Body of pancreas (tissue), 4 donors: Measurements from ENCODE around the gene NPBWR2. TPM values are rescaled to one million over a fixed set of nuclear protein-coding genes. Genes with fewer than 3 reads are reported as not detected.

Source experiments
- ATAC-seq: fragments of 150-250 bp; one replicate; pipeline ENCODE4 v1.9.1; 2016
- DNase-seq, 4 donors: peaks; one replicate each; pipeline ENCODE4 v3.0.0-alpha.2; 2019
- H3K27ac ChIP-seq, 4 donors: fragments of 200-600 bp; sonication (generic); 1 replicate in 3 of 4; 2 replicates in 1 of 4; pipeline versions ENCODE4 v1.5.1 to v1.6.1; 2016 to 2019; ENCODE audit warnings: mild to moderate bottlenecking in 1 of 4, mixed read lengths in 1 of 4, moderate library complexity in 1 of 4
- H3K27me3 ChIP-seq, 2 donors: fragments of 200-600 bp; sonication (generic); one replicate each; pipeline ENCODE4 v1.6.0; 2016; ENCODE audit warnings: mild to moderate bottlenecking in 1 of 2
- H3K36me3 ChIP-seq, 2 donors: fragments of 200-600 bp; sonication (generic); replicated peaks in 1 of 2; 2 replicates each; pipeline ENCODE4 v1.5.1; 2016; ENCODE audit warnings: low read depth in 2 of 2; ENCODE audit not compliant: insufficient read depth in 1 of 2
- H3K4me1 ChIP-seq: fragments of 200-600 bp; sonication (generic); one replicate; pipeline ENCODE4 v1.6.0; 2016
- H3K4me3 ChIP-seq, 2 donors: fragments of 200-600 bp; sonication (generic); 1 replicate in 1 of 2; 2 replicates in 1 of 2; pipeline ENCODE4 v1.5.1; 2016 to 2019
- H3K9me3 ChIP-seq, 3 donors: fragments of 200-600 bp; sonication (generic); 1 replicate in 2 of 3; 2 replicates in 1 of 3; pipeline ENCODE4 v1.5.1; 2016
- POLR2A ChIP-seq, 3 donors: fragments of 450-650 bp; IDR thresholded peaks; one replicate each; pipeline ENCODE4 v1.6.1; 2016; ENCODE audit warnings: antibody characterized with exemption in 3 of 3, mild to moderate bottlenecking in 2 of 3
- WGBS, 2 donors: methylation state at CpG; one replicate each; pipeline ENCODE4 v1.1.5; 2017; 5-methylcytosine and 5-hydroxymethylcytosine counted together
- intact Hi-C: fragments of 100-400 bp; cut with DNase I; formaldehyde crosslinking; loops from one replicate; pipeline ENCODE4 v1.15.1; 2023
- total RNA-seq, 2 donors: library from RNA; depleted of rRNA; stranded (reverse); fragments of >200 nt; gene quantifications; one replicate each; pipeline ENCODE4 v1.1.0, GENCODE V29; 2016
- TF ChIP-seq, protein P1 (sequence below), 7 experiments: fragments of 450-650 bp in 4 of 7; fragments of 200-600 bp in 3 of 7; sonication (generic) in 3 of 7; IDR thresholded peaks; one replicate each; pipeline ENCODE4 v1.5.1; 2016 to 2019; ENCODE audit warnings: antibody characterized with exemption in 7 of 7

Gene NPBWR2
- total RNA-seq, 2 donors from 2014 or later: not detected

DNA sequence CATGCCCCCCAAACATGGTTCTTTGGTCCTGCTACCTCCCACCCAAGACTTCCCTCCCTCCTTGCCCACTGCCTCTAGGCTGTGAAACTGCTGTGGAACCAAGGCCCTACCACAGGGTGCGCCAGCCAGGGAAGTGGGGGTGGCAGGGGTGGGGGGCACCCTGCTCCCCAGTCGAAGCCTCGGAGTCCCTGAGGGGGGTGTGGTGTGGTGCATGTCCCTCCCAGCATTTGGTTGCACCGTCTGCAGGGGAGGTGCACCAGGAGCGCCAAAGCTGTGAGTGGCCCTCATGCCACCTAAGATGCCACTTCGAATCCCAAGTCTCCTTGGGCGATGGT lies 29.9 kb downstream of the NPBWR2 start:
- Histone ChIP-seq H3K36me3 (no peaks in the 10 kb centered on the region), H3K4me1 (peaks cover 16% of the 10 kb centered on the region), H3K27me3 (no peaks in the 10 kb centered on the region), H3K4me3 (no peak overlapping the region), H3K9me3 (no peaks in the 10 kb centered on the region), H3K27ac (no peak overlapping the region)
- intact Hi-C loops: no loop called here
- WGBS, 2 donors: 77 to 85% methylated on average over 4 to 6 of the region's 7 CpGs
- DNase-seq (no peak), ATAC-seq (no peak)
- TF ChIP-seq, protein P1, sequence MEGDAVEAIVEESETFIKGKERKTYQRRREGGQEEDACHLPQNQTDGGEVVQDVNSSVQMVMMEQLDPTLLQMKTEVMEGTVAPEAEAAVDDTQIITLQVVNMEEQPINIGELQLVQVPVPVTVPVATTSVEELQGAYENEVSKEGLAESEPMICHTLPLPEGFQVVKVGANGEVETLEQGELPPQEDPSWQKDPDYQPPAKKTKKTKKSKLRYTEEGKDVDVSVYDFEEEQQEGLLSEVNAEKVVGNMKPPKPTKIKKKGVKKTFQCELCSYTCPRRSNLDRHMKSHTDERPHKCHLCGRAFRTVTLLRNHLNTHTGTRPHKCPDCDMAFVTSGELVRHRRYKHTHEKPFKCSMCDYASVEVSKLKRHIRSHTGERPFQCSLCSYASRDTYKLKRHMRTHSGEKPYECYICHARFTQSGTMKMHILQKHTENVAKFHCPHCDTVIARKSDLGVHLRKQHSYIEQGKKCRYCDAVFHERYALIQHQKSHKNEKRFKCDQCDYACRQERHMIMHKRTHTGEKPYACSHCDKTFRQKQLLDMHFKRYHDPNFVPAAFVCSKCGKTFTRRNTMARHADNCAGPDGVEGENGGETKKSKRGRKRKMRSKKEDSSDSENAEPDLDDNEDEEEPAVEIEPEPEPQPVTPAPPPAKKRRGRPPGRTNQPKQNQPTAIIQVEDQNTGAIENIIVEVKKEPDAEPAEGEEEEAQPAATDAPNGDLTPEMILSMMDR (IDR thresholded peaks at IDR 0.05): no peak

DNA sequence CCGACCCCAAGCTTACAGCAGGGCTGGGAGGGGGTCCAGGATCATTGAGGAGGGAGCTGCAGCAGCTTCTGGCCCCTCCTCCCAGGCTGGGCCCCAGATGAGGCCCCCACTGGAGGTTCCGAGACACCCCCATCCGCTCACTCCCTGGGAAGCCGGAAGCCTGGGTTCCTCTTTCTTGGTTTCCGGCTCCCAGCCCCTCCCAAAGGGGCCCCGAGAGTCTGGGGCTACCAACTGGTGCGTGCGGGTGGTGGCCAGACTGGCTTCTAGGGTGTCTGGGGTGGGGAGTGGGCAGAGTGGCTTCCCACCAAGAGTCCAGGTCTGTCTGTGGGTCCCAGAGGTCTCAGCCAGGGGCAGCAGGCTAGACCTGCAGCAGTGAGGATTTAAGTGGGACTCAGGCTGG lies 30.3 kb downstream of the NPBWR2 start:
- no peak overlapping the region for H3K27ac ChIP-seq

DNA sequence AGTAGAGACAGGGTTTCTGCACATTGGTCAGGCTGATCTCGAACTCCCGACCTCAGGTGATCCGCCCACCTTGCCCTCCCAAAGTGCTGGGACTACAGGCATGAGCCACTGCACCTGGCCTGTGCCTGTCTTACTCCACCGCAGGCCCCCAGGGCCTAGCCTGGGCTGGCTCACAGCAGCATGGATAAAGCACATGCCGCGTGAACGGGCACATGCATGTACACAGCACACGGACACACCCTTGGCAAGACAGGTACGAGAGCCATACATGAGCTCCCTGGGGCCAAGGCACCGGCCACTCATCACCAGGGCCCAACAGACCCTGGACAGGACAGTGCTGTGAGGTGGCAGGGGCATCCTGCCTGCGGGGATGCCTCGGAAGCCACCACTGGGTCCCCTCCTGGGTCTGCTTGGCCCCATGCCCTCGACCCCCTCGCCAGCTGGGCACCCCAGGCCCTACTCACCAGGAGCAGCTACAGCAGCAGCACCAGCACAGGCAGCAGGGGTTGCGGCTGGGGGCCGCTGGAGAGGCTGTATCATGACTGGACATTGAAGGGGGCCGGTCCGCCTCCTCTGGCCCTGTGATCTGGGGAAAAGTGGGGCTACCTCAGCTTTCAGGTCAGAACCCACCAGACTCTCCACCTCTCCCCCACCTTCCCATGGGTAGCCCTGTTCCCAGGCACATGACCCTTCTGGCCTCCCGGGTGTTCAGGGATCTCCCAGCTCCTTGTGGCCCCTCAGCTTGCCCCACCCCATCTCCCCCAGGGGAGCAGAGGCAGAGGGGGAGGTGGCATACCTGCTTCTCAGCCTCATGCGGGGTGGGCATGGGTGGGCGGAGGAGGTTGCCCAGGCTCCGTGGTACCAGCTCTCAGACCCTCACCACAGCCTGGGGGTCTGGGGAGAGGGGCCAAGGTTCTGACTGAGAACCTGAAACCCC lies 31.0 kb downstream of the NPBWR2 start:
- Histone ChIP-seq H3K36me3 (no peaks in the 10 kb centered on the region), H3K27me3 (no peaks in the 10 kb centered on the region), H3K27ac (no peak overlapping the region), H3K4me1 (peaks cover 16% of the 10 kb centered on the region), H3K9me3 (no peaks in the 10 kb centered on the region), H3K4me3 (no peak overlapping the region)
- ATAC-seq (no peak), DNase-seq (no peak)
- intact Hi-C loops: no loop called here
- 88 to 96% methylated on average over 4 to 22 of the region's 22 CpGs for WGBS, 2 donors
- no peak for TF ChIP-seq POLR2A (IDR thresholded peaks at IDR 0.05)
- TF ChIP-seq, protein P1 (IDR thresholded peaks at IDR 0.05): no peak

More for the DNA sequence above, 30.3 kb downstream of the NPBWR2 start:
- TF ChIP-seq, protein P1 (IDR thresholded peaks at IDR 0.05): no peak
- no peak for TF ChIP-seq POLR2A (IDR thresholded peaks at IDR 0.05)
- 80 to 97% methylated on average over 7 to 8 of the region's 8 CpGs for WGBS, 2 donors
- intact Hi-C loops: no loop called here
- H3K4me1 ChIP-seq: peaks cover 16% of the 10 kb centered on the region
- no peak for ATAC-seq
- no peaks in the 10 kb centered on the region for H3K27me3 ChIP-seq
- H3K36me3 ChIP-seq: no peaks in the 10 kb centered on the region
- DNase-seq: no peak
- no peak overlapping the region for H3K4me3 ChIP-seq
- H3K9me3 ChIP-seq: no peaks in the 10 kb centered on the region

DNA sequence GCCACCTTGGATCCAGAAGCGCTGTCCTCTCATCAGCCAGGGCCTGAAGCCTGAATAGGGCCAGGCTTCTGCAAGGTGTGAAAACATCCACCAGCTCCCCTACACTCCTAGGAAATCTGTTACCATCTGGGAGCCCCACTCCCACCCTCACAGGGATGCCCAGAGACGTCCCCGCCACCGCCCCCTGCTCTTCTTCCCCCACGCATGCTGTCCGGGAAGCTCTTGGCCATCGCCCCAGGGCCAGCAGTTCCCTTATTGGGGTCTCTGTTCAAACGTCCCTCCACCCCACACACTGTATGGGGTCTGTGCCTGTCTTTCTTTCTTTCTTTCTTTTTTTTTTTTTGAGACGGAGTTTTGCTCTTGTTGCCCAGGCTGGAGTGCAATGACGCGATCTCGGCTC lies 31.8 kb downstream of the NPBWR2 start:
- Histone ChIP-seq H3K36me3 (no peaks in the 10 kb centered on the region), H3K27ac (no peak overlapping the region), H3K4me1 (peaks cover 16% of the 10 kb centered on the region), H3K4me3 (no peak overlapping the region), H3K9me3 (no peaks in the 10 kb centered on the region), H3K27me3 (no peaks in the 10 kb centered on the region)
- no peak for TF ChIP-seq POLR2A (IDR thresholded peaks at IDR 0.05)
- TF ChIP-seq, protein P1 (IDR thresholded peaks at IDR 0.05): no peak
- intact Hi-C loops: no loop called here
- ATAC-seq: no peak
- 87 to 88% methylated on average over 11 to 12 of the region's 12 CpGs for WGBS, 2 donors
- no peak for DNase-seq

DNA sequence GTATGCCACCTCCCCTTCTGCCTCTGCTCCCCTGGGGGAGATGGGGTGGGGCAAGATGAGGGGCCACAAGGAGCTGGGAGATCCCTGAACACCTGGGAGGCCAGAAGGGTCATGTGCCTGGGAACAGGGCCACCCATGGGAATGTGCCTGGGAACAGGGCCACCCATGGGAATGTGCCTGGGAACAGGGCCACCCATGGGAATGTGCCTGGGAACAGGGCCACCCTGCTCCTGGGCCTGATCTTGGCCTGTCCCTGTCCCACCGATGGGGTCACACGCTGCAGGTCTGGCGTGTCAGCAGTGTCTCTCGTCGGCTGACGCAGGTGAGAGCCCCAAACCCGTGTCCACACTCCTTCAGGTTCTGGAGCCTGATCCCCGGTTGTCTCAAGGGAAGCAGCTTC lies 32.4 kb downstream of the NPBWR2 start:
- intact Hi-C loops: no loop called here
- Histone ChIP-seq H3K27ac (no peak overlapping the region), H3K4me1 (peaks cover 16% of the 10 kb centered on the region), H3K27me3 (no peaks in the 10 kb centered on the region), H3K36me3 (no peaks in the 10 kb centered on the region), H3K9me3 (no peaks in the 10 kb centered on the region), H3K4me3 (no peak overlapping the region)
- TF ChIP-seq POLR2A (IDR thresholded peaks at IDR 0.05): no peak
- TF ChIP-seq, protein P1 (IDR thresholded peaks at IDR 0.05): no peak
- WGBS, 2 donors: 84 to 95% methylated on average over 4 to 8 of the region's 8 CpGs
- DNase-seq (no peak), ATAC-seq (no peak)
